ENCODE results near the gene HNMT.
"Not testable (repeated sequence)": the region's sequence is repeated elsewhere in the genome, so short reads cannot be mapped to it uniquely, and the experiment has no call there.

HNMT gene

DNA sequence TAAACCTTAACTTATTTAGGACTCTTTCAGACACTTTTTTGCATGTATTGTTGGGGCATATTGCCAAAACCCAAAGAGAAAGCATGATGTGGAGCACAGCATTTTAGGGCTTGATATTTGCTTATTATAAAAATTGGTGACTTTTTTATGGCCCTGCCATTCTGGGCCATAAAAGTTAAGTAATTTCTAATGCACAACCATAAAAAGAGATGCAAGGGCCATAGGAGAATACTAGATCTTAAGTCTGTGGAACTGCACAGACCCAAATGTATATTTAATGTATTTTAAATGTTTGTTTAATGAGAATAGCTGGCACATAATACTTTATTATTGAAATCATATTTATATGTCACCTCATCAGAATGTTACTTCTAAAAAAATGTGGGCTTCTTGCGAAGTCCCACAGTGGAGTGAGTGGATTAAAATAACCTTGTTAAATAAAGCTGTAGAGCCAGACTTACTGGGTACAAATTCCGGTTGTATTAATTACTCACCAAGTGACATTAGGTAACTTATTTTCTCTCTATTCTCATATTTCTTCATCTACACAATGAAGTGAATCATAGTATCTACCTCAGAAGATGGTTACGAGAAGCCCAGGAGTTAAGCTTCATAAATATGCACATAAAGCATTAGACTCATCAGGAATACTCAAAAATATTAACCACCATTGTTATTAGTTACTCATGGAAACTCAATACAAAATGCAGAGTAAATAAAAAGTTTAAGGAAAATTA is 52.2 kb downstream of the HNMT start:
- no peak for DNase-seq

DNA sequence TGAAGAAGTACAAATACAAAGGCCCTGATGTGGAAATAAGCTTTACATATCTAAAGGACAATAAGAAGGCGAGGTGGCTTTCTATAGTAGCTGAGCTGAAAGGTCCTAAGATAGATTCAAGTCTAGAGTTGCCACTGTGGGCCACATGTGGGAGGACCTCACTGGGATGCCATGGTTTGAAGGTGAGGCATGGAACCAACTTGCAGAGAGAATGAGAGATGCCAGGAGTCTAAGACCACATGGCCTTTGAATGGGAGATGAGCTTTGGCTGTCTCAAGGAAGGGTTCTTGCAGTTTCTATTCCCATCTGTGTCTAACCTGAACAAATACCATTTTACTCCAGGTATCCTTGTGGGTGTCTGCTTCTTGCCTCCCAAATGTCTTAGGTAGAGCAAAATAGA is 53.6 kb downstream of the HNMT start:
- no peak for DNase-seq

DNA sequence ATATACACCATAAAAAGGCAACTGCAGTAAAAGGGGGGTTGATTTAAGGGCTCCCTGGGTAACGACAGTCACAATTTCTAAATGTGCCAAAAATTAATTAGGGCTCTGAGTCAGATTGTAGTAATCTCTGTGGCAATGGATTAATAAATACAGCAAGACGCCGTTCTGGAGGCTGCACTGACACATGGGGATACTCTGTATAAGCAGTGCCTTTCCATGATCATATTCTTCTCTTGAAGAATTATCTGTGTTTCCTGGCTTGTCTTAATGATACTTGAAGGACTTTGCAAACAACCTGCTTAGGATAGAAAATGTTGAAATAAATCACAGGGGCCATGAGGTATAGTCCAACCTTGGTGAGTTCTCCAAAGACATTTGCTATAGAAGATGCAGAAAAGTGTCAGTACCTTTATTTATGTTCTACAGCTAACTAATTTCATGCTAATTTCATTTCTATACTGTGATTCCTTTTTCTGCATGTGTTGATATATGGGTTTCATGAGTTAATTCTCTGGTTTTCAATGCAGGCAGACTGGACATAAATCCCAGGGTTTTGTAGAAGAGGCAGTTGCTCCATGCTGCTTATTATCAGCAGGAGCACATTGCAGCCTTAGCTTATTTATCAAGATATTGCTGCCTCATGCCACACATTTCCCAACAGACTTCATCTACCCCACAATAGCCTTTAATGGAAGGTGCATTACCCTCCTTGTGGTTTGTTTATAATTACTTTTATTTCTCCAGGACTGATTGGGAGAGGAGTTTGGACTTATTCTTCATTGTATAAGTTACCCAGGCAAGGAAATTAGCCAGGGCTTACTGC is 54.8 kb downstream of the HNMT start:
- no peak for DNase-seq

DNA sequence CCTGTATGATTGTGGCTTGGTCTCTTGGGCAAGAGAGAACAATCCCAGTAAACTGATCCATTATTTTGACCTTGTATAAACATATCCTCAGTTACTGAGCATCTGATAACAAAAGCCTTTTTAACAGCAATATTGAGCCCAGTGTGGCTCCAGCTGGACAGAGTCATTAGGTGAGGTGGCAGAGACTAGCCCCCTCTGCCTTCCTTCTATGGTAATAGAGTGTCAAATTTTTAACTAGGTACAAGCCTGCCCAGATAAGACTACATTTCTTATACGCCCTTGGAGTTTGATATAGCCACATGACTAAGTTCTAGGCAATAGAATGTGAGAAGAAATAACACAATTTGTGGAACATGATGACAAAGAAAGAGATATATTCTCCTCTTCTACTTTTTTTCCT is 56.2 kb downstream of the HNMT start:
- no peak for DNase-seq

DNA sequence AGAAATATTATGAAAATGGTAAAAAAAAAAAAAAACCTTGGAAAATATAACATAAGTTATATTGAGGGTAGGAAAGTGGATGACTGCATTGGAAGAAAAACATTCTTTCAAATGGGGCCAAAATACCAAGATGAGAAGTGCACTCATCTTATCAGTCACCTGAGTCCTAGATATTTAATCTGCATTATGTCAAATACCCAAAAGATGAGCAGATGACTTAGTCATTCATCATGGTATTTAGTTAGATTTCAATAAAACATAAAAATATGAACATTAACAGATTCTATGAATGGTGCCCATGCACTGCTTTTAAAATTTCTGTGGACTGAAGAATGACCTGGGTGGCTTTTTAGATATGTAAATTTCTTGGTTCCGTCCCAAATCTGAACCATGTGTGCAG is 56.9 kb downstream of the HNMT start:
- no peak for DNase-seq

DNA sequence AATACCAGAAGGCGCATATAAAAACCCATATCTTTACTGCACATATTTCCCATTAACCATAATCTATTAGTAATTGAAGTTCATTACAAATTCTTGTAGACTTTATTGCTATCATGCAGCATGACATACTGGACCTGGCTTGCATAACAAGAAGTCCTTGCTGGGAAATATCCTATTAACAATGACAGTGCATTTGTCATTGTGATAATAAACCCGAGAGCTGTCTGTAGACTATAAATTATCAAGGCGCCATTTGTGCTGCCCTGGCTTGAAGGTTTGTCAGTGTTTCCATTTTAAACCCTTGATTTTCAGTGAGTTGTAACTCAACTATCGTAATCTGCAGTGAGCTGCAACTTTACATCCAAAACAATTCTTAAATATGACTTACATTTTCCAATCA is 59.0 kb downstream of the HNMT start:
- no peak for DNase-seq

DNA sequence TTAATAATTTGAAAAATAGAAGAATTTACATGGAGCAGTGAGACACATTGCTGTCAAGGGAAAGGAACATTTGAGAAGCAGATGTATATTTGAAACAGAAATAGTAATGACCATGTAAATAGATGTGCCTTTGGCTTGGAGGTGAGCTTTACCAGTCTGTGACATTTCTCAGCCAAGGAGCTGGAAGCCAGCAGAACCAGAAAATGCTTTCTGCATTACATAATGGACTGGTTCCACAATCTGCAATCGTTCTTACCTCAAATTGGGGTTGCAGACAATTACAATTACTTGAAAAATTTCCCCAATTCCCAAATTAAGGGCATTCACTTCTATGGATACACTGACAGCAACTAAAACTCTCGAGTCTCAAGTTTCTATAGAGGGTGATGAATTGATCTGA is 59.7 kb downstream of the HNMT start:
- no peak for DNase-seq

DNA sequence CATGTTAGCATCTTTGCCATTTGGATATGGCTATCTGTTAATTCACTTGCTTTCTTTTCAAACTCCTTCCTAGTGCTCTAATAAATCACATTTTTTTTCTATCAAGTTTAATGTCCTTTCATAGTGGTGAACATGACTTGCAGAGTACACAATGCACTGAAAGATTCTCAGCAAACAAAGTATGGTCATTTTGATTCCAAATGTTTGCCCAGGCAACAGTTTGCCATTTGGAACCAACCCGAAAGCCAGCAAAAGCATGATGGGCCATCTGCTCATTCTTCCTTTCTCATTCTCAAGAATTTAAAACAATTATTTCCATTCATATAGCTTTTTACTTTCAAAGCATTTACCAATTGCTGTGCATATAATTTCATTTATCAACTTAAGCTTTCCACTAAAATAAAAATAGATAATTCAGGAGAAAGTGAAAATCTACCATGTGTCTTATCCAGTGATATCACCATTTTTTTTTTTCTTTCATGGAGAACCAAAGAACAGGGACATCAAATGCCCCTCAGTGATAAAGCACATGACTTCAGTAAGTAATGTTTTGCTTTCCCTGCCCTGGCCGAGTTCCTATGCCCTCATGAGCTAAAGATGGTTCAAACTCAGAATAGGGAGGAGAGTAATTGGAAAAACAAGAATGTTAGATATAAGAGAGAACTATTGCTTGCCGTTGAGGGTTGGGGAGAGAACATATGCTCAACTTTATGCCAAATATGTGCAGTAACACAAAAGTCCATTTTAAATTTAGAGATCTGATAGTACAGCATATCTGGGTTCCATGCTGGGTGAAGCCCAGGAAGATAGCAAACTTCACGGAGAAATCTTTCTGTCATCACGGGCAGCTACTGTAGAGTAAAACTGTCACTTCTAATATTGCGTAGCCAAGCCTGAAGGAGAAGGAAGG is 62.1 kb downstream of the HNMT start:
- no peak for DNase-seq

DNA sequence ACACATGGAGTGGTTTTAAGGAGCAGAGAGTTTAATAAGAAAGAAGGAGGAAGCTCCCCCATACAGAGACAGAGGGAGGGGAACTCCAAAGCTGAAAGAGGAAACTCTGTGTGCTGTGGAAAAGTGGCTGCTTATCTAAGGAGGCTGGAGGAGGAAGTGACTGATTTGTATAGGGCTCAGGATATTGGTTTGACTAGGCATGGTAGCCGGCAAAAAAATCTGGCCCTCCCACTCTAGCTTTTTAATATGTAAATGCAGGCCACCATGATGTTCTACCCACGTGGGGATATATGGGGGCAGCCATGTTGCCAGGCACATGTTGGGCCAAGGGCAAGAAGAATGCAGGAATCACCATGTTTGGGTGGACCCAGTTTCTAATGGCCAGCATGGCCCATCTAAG is 64.3 kb downstream of the HNMT start:
- DNase-seq: no peak

DNA sequence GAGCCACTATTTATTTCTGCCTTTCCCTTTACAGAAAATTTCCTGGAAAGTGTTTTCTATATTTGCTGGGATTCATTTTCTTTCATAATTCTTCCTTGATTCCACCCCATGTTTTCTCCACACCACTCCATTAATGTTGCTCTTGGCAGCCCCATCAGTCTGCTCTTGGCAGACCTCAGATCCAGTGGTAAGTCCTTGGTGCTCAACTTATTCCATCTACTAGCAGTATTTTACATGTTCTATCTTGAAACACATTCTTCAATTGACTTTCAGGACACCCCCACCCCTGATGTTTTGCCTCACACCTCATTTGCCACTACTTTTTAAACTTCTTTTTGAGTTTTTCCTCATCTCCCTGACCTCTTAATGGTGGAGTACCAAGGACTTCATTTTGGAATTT is 65.0 kb downstream of the HNMT start:
- no peak for DNase-seq

DNA sequence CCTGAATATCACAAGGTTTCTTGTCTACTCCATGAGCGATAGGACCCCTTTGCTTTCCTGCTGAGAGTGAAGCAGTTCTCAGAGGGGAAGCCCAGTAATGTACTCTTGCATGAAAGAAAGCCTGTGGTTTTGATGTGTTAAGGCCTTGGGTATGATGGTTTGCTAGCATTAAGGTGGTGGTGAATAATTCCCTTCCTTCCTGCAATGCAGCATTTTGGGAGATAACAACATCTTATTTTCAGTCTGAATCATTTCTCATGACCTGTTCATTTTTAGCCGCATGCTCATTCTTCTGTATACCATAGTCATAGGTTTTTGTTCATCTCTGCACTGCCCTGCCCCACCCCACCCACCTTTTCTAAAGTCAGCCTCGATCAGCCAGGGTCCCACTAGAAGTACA is 66.2 kb downstream of the HNMT start:
- DNase-seq: no peak

DNA sequence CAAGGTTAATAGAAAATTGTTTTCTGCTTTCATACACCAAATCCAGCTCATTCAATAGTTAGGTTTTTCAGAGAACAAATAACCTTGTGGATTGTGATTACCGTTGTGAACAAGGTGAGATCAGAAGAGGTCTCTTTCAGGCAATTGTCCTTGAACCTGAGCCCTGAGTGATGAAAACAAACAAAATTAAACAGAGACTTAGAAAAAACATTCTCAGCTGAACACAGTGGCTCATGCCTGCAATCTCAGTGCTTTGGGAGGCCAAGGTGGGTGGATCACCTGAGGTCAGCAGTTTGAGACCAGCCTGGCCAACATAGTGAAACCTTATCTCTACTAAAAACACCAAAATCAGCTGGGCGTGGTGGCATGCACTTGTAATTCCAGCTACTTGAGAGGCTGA is 68.1 kb downstream of the HNMT start:
- DNase-seq: no peak

DNA sequence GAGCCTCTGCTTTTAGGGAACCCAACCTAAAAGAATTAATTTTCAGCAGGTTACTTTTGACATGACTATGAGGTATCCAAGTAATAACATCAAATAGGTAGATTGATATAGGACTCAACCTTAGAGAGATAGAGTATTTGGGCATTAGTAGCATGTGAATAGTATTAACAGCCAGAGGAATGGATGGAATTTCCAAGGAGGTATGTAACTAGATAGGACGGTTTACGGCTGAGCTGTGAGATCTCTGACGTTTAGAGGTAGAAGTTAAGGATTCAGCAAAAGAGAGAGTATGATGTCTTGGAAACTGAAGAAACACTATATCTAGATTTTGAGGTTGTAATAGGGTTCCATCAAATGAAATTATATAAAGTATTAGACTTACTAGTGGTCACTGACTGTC is 70.3 kb downstream of the HNMT start:
- DNase-seq: no peak

DNA sequence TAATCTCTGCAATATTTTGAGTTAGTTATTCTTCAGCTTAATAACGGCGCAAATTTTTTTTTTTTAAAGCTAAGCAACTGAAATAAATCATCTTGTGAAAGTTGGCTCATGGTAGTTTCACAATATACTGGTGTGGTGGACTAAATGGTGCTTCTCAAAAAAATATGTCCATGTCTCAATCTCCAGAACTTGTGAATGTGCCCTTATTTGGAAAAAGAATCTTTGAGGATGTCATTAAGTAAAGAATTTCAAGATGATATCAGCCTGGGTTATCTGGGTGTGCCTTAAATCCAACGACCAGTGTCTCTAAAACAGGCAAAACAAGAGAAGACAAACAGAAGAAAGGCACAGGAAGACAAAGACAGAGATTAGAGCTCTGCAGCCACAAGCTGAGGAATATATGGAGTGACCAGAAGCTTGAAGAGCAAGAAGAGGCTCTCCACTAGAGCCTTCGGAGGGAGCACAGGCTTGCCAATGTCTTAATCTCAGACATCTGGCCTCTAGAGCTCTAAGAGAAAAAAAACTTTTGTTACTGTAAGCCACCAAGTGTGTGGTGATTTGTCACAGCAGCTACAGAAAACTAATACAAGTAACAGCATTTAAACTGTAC is 71.4 kb downstream of the HNMT start:
- no peak for DNase-seq

DNA sequence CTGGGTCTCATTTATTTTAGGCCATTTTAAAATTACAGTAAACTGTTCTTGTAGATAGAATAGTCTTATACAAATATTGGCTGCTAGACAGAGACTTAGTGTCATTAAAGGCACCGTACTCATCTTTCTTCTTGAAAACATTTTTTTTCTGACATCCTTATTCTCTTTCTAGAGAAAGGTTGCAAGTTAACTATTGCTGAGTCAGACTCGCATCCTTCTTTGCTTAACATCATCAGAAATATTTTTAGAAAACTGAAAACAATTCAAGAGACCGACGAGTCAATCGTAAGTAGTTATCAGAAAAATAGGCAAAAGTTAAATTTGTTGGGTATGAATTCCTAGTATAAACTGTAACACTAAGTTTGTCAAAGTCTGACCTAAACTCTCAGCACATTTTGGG is 72.2 kb downstream of the HNMT start:
- DNase-seq: no peak

DNA sequence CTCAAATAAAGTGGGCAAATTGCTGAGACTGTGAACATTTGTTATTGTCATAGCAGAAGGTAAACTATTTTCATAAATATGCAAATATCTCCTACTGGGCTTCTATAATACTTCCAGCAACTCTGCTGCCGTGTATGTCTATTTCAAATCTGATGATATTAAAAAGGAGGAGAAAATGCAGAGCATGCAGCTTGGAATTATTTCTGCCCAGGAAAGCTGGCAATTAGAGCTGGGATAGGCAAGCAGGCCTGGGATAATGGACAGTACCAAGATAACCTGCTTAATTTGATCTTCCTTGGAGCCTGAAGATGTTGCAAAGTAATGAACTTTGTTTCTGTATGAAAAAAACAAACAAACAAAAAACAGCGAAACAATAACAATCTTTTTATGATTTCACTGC is 72.8 kb downstream of the HNMT start:
- no peak for DNase-seq

DNA sequence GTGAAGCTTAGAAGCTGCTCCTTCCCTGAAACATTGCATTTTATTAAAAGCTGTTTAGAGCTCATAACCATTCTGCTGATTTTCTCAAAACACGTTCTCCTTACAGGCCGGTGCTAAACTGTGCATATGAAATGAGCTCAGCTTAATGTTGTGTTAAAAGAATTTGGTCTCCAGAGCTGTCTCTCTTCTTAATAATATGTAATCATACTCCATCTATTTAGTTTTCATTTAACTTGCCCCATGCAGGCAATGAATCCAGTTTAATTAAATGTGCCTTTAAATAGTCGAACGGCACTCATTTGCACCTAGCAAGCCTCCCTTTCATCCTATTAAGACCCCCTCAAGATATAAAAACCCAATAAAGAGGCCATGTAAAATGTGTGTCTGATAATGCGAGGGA is 76.3 kb downstream of the HNMT start:
- DNase-seq: no peak

DNA sequence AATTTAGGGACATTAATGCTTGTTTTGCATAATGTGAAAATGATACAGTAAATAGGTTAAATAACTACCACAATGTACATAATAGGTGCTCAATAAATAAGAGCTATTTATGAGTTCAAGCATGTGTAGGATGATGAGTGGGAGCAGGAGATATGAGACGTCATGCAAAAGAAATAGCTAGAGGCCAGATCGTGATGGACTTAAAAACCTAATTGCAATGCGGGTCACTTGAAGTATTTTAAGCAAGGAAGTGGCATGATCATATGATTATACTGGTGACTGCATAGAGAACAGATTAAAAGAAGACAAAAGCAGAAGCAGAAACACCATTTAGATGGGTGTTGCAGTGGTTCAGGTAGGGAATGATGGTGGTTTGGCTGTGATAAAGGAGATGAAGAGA is 78.0 kb downstream of the HNMT start:
- no peak for DNase-seq

DNA sequence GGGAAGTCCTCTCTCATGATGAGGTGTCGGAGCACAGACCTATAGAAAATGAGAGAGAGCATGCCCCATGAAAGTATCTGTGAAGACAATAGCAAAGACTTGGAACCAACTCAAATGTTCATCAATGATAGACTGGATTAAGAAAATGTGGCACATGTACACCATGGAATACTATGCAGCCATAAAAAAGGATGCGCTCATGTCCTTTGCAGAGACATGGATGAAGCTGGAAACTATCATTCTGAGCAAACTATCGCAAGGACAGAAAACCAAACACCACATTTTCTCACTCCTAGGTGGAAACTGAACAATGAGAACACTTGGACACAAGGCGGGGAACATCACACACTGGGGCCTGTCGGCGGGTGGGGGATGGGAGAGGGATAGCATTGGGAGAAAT is 79.3 kb downstream of the HNMT start:
- DNase-seq: not testable (repeated sequence)

DNA sequence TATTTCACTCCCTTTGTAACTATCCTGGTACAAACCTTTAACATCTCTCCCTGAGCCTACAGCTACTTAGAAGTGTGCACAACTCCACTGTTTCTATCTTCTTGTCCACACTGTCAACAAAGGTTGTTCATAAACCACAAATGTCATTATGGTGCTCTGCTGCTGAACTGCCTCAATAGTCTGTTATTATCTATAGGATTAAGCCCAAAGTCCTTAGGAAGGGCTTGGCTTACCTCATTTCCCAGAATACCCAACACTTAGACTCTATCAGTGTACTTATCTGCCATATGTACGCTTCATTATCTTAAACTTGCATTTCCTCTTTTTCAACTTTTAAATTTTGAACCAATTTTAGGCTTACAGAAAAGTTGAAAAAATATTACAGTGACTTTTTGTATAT is 94.2 kb downstream of the HNMT start:
- DNase-seq: no peak

DNA sequence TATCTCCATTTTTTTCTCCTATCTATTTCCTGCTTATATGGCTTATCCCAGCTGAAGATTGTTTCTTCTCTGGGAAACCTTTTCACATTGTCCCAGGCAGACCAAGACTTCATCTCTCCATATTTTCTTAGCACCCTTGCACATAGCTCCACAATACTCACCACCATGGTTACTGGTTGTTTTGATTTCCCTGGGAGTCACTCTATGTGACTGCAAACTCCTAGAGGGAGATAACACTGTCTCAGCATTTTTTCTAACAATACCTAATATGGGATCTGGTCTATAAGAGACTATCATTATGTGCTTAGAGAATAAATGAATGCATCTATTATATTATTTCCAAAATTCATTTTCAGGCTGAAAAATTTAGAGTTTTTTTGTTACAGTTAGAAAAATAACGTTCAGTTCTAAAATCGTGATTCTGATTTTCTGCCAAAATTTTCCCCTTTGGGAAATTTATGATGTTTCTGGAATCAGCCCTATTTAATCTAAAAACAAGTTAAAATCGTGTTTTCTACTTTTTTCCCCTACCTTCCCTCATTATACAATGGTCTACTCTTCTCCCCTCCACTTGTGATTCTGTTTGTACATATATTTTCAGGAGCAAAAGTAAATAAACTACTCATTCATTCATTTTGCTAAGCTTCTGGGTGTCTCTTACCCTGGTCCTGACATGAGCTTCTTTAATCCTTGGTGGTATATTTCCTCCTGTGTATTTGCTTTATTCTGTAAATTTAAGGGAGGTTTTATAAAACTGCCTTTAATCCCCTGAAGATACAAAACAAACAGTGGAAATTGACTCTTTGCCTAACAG is 95.4 kb downstream of the HNMT start:
- no peak for DNase-seq

DNA sequence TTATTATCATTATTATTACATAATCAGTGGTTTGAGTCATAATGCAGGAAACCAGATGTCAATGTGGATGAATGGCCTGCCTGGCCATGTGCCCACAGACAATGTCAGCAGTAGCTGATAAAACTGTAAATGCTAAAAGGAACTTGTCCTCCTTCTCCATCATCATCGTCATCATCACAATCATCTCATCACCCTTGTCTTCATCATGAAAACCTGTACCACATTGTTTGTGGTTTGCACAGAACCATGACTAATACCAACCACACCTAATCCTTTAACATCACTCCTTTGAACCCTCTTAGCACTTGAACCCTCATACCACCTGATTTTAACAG is 96.0 kb downstream of the HNMT start:
- no peak for DNase-seq
